B cell (primary cell): ENCODE measurements around the gene NRAP.

Experiments
- CTCF ChIP-seq: fragments of 200-600 bp; IDR thresholded peaks from one replicate; pipeline ENCODE4 v1.8.0; 2022; ENCODE audit warnings: antibody characterized with exemption, mild to moderate bottlenecking
- EZH2 ChIP-seq: IDR thresholded peaks from 2 replicates; pipeline ENCODE4 v1.6.1; 2012; ENCODE audit warnings: borderline replicate concordance, low read depth, mild to moderate bottlenecking, moderate library complexity, low read length; ENCODE audit not compliant: insufficient read depth, poor library complexity, severe bottlenecking

GRCh38 chr10:113622831-113623230 lies 41.0 kb downstream of the NRAP start:
- TF ChIP-seq CTCF (no peak), EZH2 (no peak)
